OCI-LY7 (cell line): Measurements from ENCODE around the gene TMPRSS9. TPM values are rescaled to one million over a fixed set of nuclear protein-coding genes. Genes with fewer than 3 reads are reported as not detected.

Experiments
- BruUV-seq: library from RNA; stranded (reverse); fragments of 400-500 nt; replicated peaks from 2 replicates; lab custom pipeline; 2021; lab: Mats Ljungman, UMichigan
- CTCF ChIA-PET: fragments of 300-600 bp; sonication (Branson Sonifier 250); formaldehyde crosslinking; loops from one replicate; lab custom pipeline; 2022; ENCODE audit warnings: antibody characterized with exemption; ENCODE audit not compliant: unreplicated experiment; lab: Charles Lee
- POLR2A ChIA-PET: fragments of 300-600 bp; sonication (Branson Sonifier 250); formaldehyde crosslinking; loops from one replicate; lab custom pipeline; 2022; ENCODE audit warnings: antibody characterized with exemption; lab: Charles Lee
- DNase-seq: peaks from one replicate; pipeline ENCODE4 v3.0.0-alpha.2; 2015; ENCODE audit warnings: low spot score
- H2AFZ ChIP-seq: fragments of 200-600 bp; sonication (generic), shearing (Covaris generic); 2 replicates; pipeline ENCODE4 v1.6.1; 2014; ENCODE audit warnings: mild to moderate bottlenecking, antibody characterized with exemption, low read length, moderate library complexity
- H3K27ac ChIP-seq: fragments of 200-600 bp; sonication (generic); 2 replicates; pipeline ENCODE4 v1.5.1; 2014; ENCODE audit warnings: mixed run types, low read depth, mild to moderate bottlenecking, moderate library complexity, low read length, inconsistent platforms; ENCODE audit not compliant: poor library complexity, severe bottlenecking
- H3K36me3 ChIP-seq: fragments of 200-600 bp; sonication (generic); 2 replicates; pipeline ENCODE4 v1.6.1; 2014; ENCODE audit warnings: mild to moderate bottlenecking, antibody characterized with exemption, low read length, moderate library complexity, mixed read lengths; ENCODE audit not compliant: insufficient read depth
- H3K4me1 ChIP-seq: fragments of 200-600 bp; sonication (generic); 2 replicates; pipeline ENCODE4 v1.5.1; 2014; ENCODE audit warnings: mild to moderate bottlenecking, low read length; ENCODE audit not compliant: insufficient read depth, poor library complexity, severe bottlenecking
- H3K4me2 ChIP-seq: fragments of 200-600 bp; sonication (generic); 2 replicates; pipeline ENCODE4 v1.6.1; 2014; ENCODE audit warnings: mild to moderate bottlenecking, low read length
- H3K4me3 ChIP-seq: fragments of 200-600 bp; sonication (generic); 2 replicates; pipeline ENCODE4 v1.5.1; 2014; ENCODE audit warnings: mild to moderate bottlenecking, low read depth, low read length; ENCODE audit not compliant: poor library complexity, severe bottlenecking
- H3K79me2 ChIP-seq: fragments of 200-600 bp; sonication (generic); 2 replicates; pipeline ENCODE4 v1.6.1; 2016; ENCODE audit warnings: low read depth, mild to moderate bottlenecking, low read length, moderate library complexity, mixed read lengths; ENCODE audit not compliant: insufficient read depth
- H3K9me2 ChIP-seq: fragments of 200-600 bp; sonication (generic); 2 replicates; pipeline ENCODE4 v1.6.1; 2016; ENCODE audit warnings: mild to moderate bottlenecking, low read length, mixed read lengths; ENCODE audit not compliant: insufficient read depth
- H3K9me3 ChIP-seq: fragments of 200-600 bp; sonication (generic); 2 replicates; pipeline ENCODE4 v1.6.1; 2014; ENCODE audit warnings: mild to moderate bottlenecking, mixed run types, low read length, mixed read lengths
- H4K20me1 ChIP-seq: fragments of 200-600 bp; sonication (generic); 2 replicates; pipeline ENCODE4 v1.6.1; 2014; ENCODE audit warnings: mild to moderate bottlenecking, antibody characterized with exemption, low read length, moderate library complexity, mixed read lengths; ENCODE audit not compliant: insufficient read depth
- EZH2phosphoT487 ChIP-seq: fragments of 200-600 bp; sonication (generic); IDR thresholded peaks from 2 replicates; pipeline ENCODE4 v1.6.1; 2018; ENCODE audit warnings: low read depth, borderline replicate concordance, mild to moderate bottlenecking, mixed run types, antibody characterized with exemption, low read length, moderate library complexity, mixed read lengths
- intact Hi-C: fragments of 100-400 bp; cut with micrococcal nuclease; formaldehyde crosslinking; loops from one replicate; pipeline ENCODE4 v1.10.0; 2022; ENCODE audit not compliant: unreplicated experiment
- total RNA-seq, 2 experiments: library from RNA; depleted of rRNA in 1 of 2; stranded (reverse); fragments of >200 nt in 1 of 2; shearing (Covaris generic) in 1 of 2; gene quantifications; 2 replicates each; pipeline ENCODE4 v1.2.3, GENCODE V29; 2014 to 2022
- TF ChIP-seq, protein P1 (sequence below): fragments of 200-600 bp; sonication (generic); conservative IDR thresholded peaks from 2 replicates; pipeline ENCODE4 v1.5.1; 2014; ENCODE audit warnings: mild to moderate bottlenecking, antibody characterized with exemption, low read length, moderate library complexity, mixed read lengths

The TMPRSS9 gene
- total RNA-seq, 2 experiments from 2014 or later = 0.44 TPM; not detected in 1

DNA sequence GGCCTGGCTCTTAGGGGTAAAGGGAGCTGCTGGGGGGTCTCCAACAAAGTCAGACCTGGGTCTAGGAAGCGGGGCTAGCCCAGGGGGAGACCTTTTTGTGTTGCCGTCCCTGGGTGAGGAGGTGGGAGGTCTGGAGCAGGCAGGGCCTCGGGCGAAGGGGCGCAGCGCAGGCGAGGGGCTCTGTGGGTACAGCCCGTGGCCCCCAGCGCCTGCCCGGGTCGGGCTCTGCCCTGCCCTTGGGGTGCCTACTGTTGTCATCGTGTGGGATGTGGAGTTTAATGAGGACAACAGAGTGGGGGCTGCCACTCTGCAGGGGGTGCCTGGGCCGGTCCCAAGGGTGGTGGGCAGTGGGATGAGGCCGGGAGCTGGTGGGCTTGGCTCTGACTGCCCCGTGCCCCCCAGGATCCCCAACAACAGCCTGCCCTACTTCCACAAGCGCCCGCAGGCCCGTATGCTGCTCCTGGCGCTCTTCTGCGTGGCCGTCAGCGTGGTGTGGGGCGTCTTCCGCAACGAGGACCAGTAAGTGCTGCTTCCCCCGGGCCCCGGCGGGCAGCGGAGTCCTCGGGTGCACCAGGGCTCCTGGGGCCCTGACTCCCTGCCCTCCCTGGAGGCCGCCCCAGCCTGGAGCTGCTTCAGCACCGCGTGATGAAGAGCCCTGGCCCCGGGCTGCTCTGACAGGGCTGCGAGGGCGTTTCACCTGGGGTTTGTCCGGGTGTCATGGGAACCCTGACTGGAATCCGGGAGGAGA, 19.4 kb upstream of the TMPRSS9 start:
- H3K4me2 ChIP-seq = no peak overlapping the region
- H3K4me3 ChIP-seq = no peak overlapping the region
- no TSS peak for BruUV-seq
- intact Hi-C loops = no loop called here
- ChIA-PET CTCF (no interaction called here), POLR2A (no interaction called here)
- H3K4me1 ChIP-seq = no peaks in the 10 kb centered on the region
- H3K36me3 ChIP-seq = peaks cover 35% of the 10 kb centered on the region
- H3K9me3 ChIP-seq = no peaks in the 10 kb centered on the region
- no peak for DNase-seq
- no peak overlapping the region for H3K27ac ChIP-seq
- no peaks in the 10 kb centered on the region for H3K9me2 ChIP-seq
- TF ChIP-seq, protein P1, sequence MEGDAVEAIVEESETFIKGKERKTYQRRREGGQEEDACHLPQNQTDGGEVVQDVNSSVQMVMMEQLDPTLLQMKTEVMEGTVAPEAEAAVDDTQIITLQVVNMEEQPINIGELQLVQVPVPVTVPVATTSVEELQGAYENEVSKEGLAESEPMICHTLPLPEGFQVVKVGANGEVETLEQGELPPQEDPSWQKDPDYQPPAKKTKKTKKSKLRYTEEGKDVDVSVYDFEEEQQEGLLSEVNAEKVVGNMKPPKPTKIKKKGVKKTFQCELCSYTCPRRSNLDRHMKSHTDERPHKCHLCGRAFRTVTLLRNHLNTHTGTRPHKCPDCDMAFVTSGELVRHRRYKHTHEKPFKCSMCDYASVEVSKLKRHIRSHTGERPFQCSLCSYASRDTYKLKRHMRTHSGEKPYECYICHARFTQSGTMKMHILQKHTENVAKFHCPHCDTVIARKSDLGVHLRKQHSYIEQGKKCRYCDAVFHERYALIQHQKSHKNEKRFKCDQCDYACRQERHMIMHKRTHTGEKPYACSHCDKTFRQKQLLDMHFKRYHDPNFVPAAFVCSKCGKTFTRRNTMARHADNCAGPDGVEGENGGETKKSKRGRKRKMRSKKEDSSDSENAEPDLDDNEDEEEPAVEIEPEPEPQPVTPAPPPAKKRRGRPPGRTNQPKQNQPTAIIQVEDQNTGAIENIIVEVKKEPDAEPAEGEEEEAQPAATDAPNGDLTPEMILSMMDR = no peak
- TF ChIP-seq EZH2phosphoT487 = no peak
- H3K79me2 ChIP-seq = peaks cover 4% of the 10 kb centered on the region; the same call in 1 of the 2 replicates
- no peak overlapping the region for H2AFZ ChIP-seq
- no peaks in the 10 kb centered on the region for H4K20me1 ChIP-seq

DNA sequence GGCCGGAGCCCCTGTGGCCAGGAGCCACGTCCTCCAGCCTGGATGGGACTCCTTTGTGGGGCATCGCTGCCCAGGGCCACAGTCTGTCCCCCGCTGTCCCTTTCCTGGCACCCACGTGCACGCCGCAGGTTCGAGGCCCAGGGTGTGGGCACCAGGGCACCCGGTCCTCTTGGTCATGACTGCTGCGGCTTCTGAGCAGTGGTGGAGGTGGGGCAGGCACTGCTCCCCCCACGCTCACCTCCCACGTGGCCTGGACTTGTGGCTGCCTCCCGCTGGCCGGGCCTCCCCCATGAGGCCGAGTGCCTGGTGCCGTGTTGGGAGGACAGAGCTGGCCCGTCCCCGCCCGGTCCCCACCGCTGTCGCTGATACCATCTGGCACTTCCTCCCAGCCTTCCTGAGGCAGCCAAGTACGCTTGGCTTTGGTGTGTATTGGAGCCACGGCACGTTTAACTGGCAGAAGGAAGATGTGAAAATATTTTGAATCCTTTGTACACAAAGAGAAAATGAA, 18.8 kb upstream of the TMPRSS9 start:
- no peak overlapping the region for H2AFZ ChIP-seq
- no peak overlapping the region for H3K4me3 ChIP-seq
- H3K79me2 ChIP-seq = no peaks in the 10 kb centered on the region
- H3K36me3 ChIP-seq = peaks cover 33% of the 10 kb centered on the region
- BruUV-seq = no TSS peak
- H3K4me1 ChIP-seq = no peaks in the 10 kb centered on the region
- ChIA-PET POLR2A (no interaction called here), CTCF (no interaction called here)
- H3K27ac ChIP-seq = no peak overlapping the region
- TF ChIP-seq, protein P1 = no peak
- no peak for TF ChIP-seq EZH2phosphoT487
- H3K9me2 ChIP-seq = no peaks in the 10 kb centered on the region
- no peak for DNase-seq
- H4K20me1 ChIP-seq = no peaks in the 10 kb centered on the region
- H3K9me3 ChIP-seq = no peaks in the 10 kb centered on the region
- no peak overlapping the region for H3K4me2 ChIP-seq
- intact Hi-C loops = no loop called here

DNA sequence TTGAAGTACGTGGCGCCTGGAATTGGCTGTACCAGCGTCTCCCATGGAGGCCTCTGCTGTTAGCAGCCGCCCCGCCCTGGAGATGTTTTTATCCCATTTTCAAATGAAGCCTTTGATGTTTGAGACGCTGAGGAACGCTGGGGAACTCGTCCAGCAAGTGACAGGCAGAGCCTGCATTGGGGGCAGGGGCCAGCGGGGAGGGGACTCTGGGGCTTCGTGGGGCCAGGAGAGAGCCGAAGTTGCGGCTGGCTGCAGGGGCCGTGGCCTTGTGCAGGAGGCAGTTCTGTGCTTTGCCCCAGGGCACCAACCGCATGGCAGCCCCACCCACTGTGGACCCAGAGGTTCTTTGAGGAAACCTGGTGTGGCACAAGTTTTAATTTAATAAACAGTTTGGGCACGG, 18.1 kb upstream of the TMPRSS9 start:
- no peak for DNase-seq
- Histone ChIP-seq H3K79me2 (no peaks in the 10 kb centered on the region), H3K4me2 (no peak overlapping the region), H3K4me3 (no peak overlapping the region), H3K9me3 (no peaks in the 10 kb centered on the region), H3K36me3 (peaks cover 38% of the 10 kb centered on the region), H3K27ac (no peak overlapping the region), H2AFZ (no peak overlapping the region), H3K9me2 (no peaks in the 10 kb centered on the region), H4K20me1 (no peaks in the 10 kb centered on the region), H3K4me1 (no peaks in the 10 kb centered on the region)
- ChIA-PET CTCF (no interaction called here), POLR2A (no interaction called here)
- TF ChIP-seq, protein P1 = no peak
- no peak for TF ChIP-seq EZH2phosphoT487
- no TSS peak for BruUV-seq
- intact Hi-C loops = no loop called here
